SK-N-MC (cell line): ENCODE results near the gene PRKN.

Experiments used
- EZH2 ChIP-seq: fragments of 200-600 bp; sonication (generic); IDR thresholded peaks from one replicate; pipeline ENCODE4 v1.6.1; 2017; ENCODE audit warnings: antibody characterized with exemption
- FOXP2 ChIP-seq: optimal IDR thresholded peaks from 2 replicates; pipeline ENCODE3; 2011; ENCODE audit warnings: mild to moderate bottlenecking, moderate library complexity; ENCODE audit not compliant: insufficient read depth; ENCODE audit errors: extremely low read length, control extremely low read depth
- POLR2AphosphoS5 ChIP-seq: IDR thresholded peaks from 2 replicates; pipeline ENCODE4 v1.6.1; 2012; ENCODE audit warnings: mild to moderate bottlenecking, low read depth, low read length, borderline replicate concordance

GRCh38 chr6:161487217-161487531, 1240.4 kb downstream of the PRKN start:
- TF ChIP-seq EZH2 (no peak), POLR2AphosphoS5 (no peak), FOXP2 (no peak)
